SK-N-SH (cell line): ENCODE measurements around the gene ANKRD50. TPM values are rescaled to one million over a fixed set of nuclear protein-coding genes. Genes with fewer than 3 reads are reported as not detected.

Experiments
- CTCF ChIA-PET: fragments of 300-600, 350-600 bp; formaldehyde crosslinking; extraction: SDS; loops from one replicate; lab custom pipeline; 2021; lab: Yijun Ruan, JAX
- POLR2A ChIA-PET: fragments of 350-600 bp; sonication (Branson Sonifier 250); formaldehyde crosslinking; extraction: SDS; loops from one replicate; lab custom pipeline; 2020; ENCODE audit warnings: antibody characterized with exemption, inconsistent platforms; lab: Yijun Ruan, JAX
- DNase-seq: peaks from one replicate; pipeline ENCODE4 v3.0.0; 2012
- H2AFZ ChIP-seq: fragments of 200-600 bp; sonication (generic); 2 replicates; pipeline ENCODE4 v1.8.1; 2016; ENCODE audit warnings: antibody characterized with exemption, mild to moderate bottlenecking, low read depth
- H3F3A ChIP-seq: fragments of 200-600 bp; sonication (generic); replicated peaks from 2 replicates; pipeline ENCODE3; 2016; ENCODE audit warnings: antibody characterized with exemption, mild to moderate bottlenecking; ENCODE audit not compliant: insufficient read depth
- H3K27ac ChIP-seq, 2 experiments: fragments of 200-500 bp in 1 of 2; fragments of 200-600 bp in 1 of 2; sonication (Bioruptor generic) in 1 of 2; sonication (generic), shearing (Covaris generic) in 1 of 2; 2 replicates each; pipeline versions ENCODE4 v1.5.1 to v1.6.1; 2014 to 2016; ENCODE audit warnings: low read depth in 2 of 2, inconsistent platforms in 1 of 2, low read length in 1 of 2, mild to moderate bottlenecking in 1 of 2, mixed read lengths in 1 of 2
- H3K27me3 ChIP-seq: fragments of 200-600 bp; sonication (generic), shearing (Covaris generic); 2 replicates; pipeline ENCODE4 v1.6.1; 2016; ENCODE audit warnings: mixed run types; ENCODE audit not compliant: insufficient read depth
- H3K36me3 ChIP-seq, 2 experiments: fragments of 200-500 bp in 1 of 2; fragments of 200-600 bp in 1 of 2; sonication (Bioruptor generic) in 1 of 2; sonication (generic) in 1 of 2; replicated peaks in 1 of 2; 2 replicates each; pipeline versions ENCODE3 to v1.5.1; 2014 to 2016; ENCODE audit warnings: low read length in 1 of 2, mild to moderate bottlenecking in 1 of 2; ENCODE audit not compliant: insufficient read depth in 2 of 2, control insufficient read depth in 1 of 2
- H3K4me1 ChIP-seq, 2 experiments: fragments of 200-500 bp in 1 of 2; fragments of 200-600 bp in 1 of 2; sonication (Bioruptor generic) in 1 of 2; sonication (generic), shearing (Covaris generic) in 1 of 2; 2 replicates each; pipeline versions ENCODE4 v1.5.1 to v1.6.1; 2014 to 2016; ENCODE audit warnings: low read depth in 1 of 2, low read length in 1 of 2, mixed run types in 1 of 2; ENCODE audit not compliant: insufficient read depth in 2 of 2, control insufficient read depth in 1 of 2
- H3K4me2 ChIP-seq: fragments of 200-600 bp; sonication (generic), shearing (Covaris generic); 2 replicates; pipeline ENCODE4 v1.6.1; 2017; ENCODE audit warnings: mixed run types
- H3K4me3 ChIP-seq, 2 experiments: fragments of 200-500 bp in 1 of 2; fragments of 200-600 bp in 1 of 2; sonication (Bioruptor generic) in 1 of 2; sonication (generic), shearing (Covaris generic) in 1 of 2; 2 replicates each; pipeline versions ENCODE4 v1.5.1 to v1.8.1; 2014 to 2016; ENCODE audit warnings: low read depth in 2 of 2, inconsistent platforms in 1 of 2, low read length in 1 of 2, mild to moderate bottlenecking in 1 of 2, mixed read lengths in 1 of 2, moderate library complexity in 1 of 2
- H3K79me2 ChIP-seq: fragments of 200-600 bp; sonication (generic); 2 replicates; pipeline ENCODE4 v1.8.1; 2017; ENCODE audit warnings: mild to moderate bottlenecking; ENCODE audit not compliant: insufficient read depth
- H3K9ac ChIP-seq: fragments of 200-600 bp; sonication (generic); 2 replicates; pipeline ENCODE4 v1.6.1; 2017; ENCODE audit warnings: mixed run types
- H3K9me2 ChIP-seq: fragments of 200-600 bp; sonication (generic); 2 replicates; pipeline ENCODE4 v1.6.1; 2017; ENCODE audit warnings: mixed run types
- H3K9me3 ChIP-seq: fragments of 200-600 bp; sonication (generic); 2 replicates; pipeline ENCODE4 v1.6.1; 2017; ENCODE audit warnings: mixed run types, mild to moderate bottlenecking, moderate library complexity
- H4K20me1 ChIP-seq: fragments of 200-600 bp; sonication (generic); 2 replicates; pipeline ENCODE4 v1.6.1; 2017; ENCODE audit warnings: mild to moderate bottlenecking, mixed run types; ENCODE audit not compliant: insufficient read depth
- CHD2 ChIP-seq: fragments of 150-350 bp; IDR thresholded peaks from 2 replicates; pipeline ENCODE4 v1.6.1; 2018; ENCODE audit warnings: low read length; ENCODE audit not compliant: partially characterized antibody
- EP300 ChIP-seq, 2 experiments: IDR thresholded peaks; 2 replicates each; pipeline versions ENCODE4 v1.4.0 to v1.6.1; 2012; ENCODE audit warnings: borderline replicate concordance in 1 of 2, low read depth in 1 of 2, low read length in 1 of 2
- FOSL2 ChIP-seq: IDR thresholded peaks from 2 replicates; pipeline ENCODE4 v1.4.0; 2012; ENCODE audit warnings: low read depth, mild to moderate bottlenecking, moderate library complexity, borderline replicate concordance
- FOXJ3 ChIP-seq: sonication (generic); formaldehyde crosslinking; IDR thresholded peaks from 2 replicates; pipeline ENCODE4 v1.5.1; 2020; ENCODE audit warnings: mild to moderate bottlenecking, missing genetic modification reagents
- GABPA ChIP-seq: IDR thresholded peaks from 2 replicates; pipeline ENCODE4 v1.4.0; 2012; ENCODE audit warnings: low read depth, mild to moderate bottlenecking
- GATA2 ChIP-seq: sonication (generic); formaldehyde crosslinking; IDR thresholded peaks from 2 replicates; pipeline ENCODE4 v1.5.0; 2020; ENCODE audit warnings: mild to moderate bottlenecking, missing genetic modification reagents
- JUND ChIP-seq: IDR thresholded peaks from 2 replicates; pipeline ENCODE4 v1.4.0; 2012
- MEF2A ChIP-seq: IDR thresholded peaks from 2 replicates; pipeline ENCODE4 v1.4.0; 2012; ENCODE audit warnings: low read depth, borderline replicate concordance
- MXI1 ChIP-seq: IDR thresholded peaks from 2 replicates; pipeline ENCODE4 v1.6.1; 2012; ENCODE audit warnings: mild to moderate bottlenecking, low read depth, low read length, improper control_type of control experiment
- NFIC ChIP-seq: IDR thresholded peaks from 2 replicates; pipeline ENCODE4 v1.4.0; 2012; ENCODE audit warnings: borderline replicate concordance
- NRF1 ChIP-seq: IDR thresholded peaks from 2 replicates; pipeline ENCODE4 v1.6.1; 2012; ENCODE audit warnings: low read depth, mild to moderate bottlenecking, low read length
- RCOR1 ChIP-seq: fragments of 150-350 bp; IDR thresholded peaks from 2 replicates; pipeline ENCODE4 v1.6.1; 2017; ENCODE audit warnings: antibody characterized with exemption, low read length
- RFX5 ChIP-seq: IDR thresholded peaks from 2 replicates; pipeline ENCODE4 v1.6.1; 2012; ENCODE audit warnings: mild to moderate bottlenecking, improper control_type of control experiment, low read length
- RXRA ChIP-seq: IDR thresholded peaks from 2 replicates; pipeline ENCODE4 v1.4.0; 2012; ENCODE audit warnings: low read depth, mild to moderate bottlenecking, borderline replicate concordance
- SMC3 ChIP-seq: IDR thresholded peaks from 2 replicates; pipeline ENCODE4 v1.6.1; 2012; ENCODE audit warnings: low read depth, low read length, improper control_type of control experiment
- TAF1 ChIP-seq: IDR thresholded peaks from 2 replicates; pipeline ENCODE4 v1.6.1; 2012; ENCODE audit warnings: low read depth, mild to moderate bottlenecking, low read length, moderate library complexity, borderline replicate concordance
- TCF12 ChIP-seq: IDR thresholded peaks from 2 replicates; pipeline ENCODE4 v1.4.0; 2012
- YY1 ChIP-seq: IDR thresholded peaks from 2 replicates; pipeline ENCODE4 v1.4.0; 2012; ENCODE audit warnings: low read depth, mild to moderate bottlenecking
- WGBS: methylation state at CpG from one replicate; pipeline ENCODE4 v1.1.6; 2017; ENCODE audit warnings: low lambda C conversion rate; 5-methylcytosine and 5-hydroxymethylcytosine counted together
- polyA plus RNA-seq, 3 experiments: library from polyadenylated mRNA; depleted of rRNA; stranded (reverse); fragments of >200 nt; gene quantifications; 2 replicates each; pipeline ENCODE4 v1.2.3, GENCODE V29; 2012
- TF ChIP-seq, protein P1 (sequence below): IDR thresholded peaks from 2 replicates; pipeline ENCODE4 v1.4.0; 2012; ENCODE audit warnings: low read depth, borderline replicate concordance
- TF ChIP-seq, protein P2 (sequence below): IDR thresholded peaks from 2 replicates; pipeline ENCODE4; 2012
- TF ChIP-seq, protein P3 (sequence below): IDR thresholded peaks from 2 replicates; pipeline ENCODE4 v1.6.1; 2012; ENCODE audit warnings: mild to moderate bottlenecking, low read depth, low read length, moderate library complexity

ANKRD50 gene
- polyA plus RNA-seq, 1 of the 3 experiments (the other 2 are of a cell fraction), result 13.5 TPM

DNA sequence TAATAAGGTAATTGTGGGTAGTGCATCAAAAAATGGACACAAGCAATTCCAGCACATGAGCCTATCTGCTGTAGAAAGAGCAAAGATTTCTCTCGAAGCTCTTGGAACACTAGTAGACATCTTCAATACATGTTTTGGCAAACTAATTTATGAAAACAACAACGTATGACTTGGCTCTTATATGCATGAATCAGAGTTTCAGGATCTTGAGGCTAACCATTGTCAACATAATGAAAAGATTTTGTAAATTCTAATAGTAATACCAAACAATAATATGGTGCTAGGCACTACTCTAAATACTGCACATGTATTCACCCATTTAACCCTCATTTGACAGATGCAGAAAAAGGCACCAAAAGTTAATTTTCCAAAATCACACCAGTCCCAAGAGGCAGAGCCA lies 25.1 kb upstream of the ANKRD50 start (continued):
- TF ChIP-seq, protein P1, sequence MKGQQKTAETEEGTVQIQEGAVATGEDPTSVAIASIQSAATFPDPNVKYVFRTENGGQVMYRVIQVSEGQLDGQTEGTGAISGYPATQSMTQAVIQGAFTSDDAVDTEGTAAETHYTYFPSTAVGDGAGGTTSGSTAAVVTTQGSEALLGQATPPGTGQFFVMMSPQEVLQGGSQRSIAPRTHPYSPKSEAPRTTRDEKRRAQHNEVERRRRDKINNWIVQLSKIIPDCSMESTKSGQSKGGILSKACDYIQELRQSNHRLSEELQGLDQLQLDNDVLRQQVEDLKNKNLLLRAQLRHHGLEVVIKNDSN, result no peak
- TF ChIP-seq YY1 (no peak), MEF2A (no peak)

DNA sequence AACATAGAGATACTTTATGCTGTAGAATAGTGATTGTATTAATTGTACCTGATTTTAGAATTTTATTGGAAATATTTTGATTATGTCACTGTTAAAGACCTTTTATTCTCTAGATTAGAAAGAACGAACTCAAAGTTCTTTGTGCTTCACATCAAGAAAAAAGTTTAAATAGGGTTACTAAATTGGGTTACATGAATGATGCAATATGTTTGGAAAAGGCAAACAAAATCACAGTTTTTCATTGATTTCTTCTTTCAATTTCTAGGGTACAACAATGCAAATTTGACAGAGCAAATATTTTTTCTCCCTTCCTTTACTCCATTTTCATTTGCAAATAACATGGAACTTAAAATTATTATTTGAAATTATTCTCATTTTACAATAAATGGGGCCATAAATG lies 24.0 kb upstream of the ANKRD50 start:
- Histone ChIP-seq H3K4me2 (no peak overlapping the region), H3K4me3 (no peak overlapping the region), H3K27me3 (no peaks in the 10 kb centered on the region), H3F3A (no peaks in the 10 kb centered on the region), H3K36me3 (no peaks in the 10 kb centered on the region), H3K27ac (no peak overlapping the region), H3K4me1 (no peaks in the 10 kb centered on the region), H2AFZ (no peak overlapping the region), H3K79me2 (no peaks in the 10 kb centered on the region), H3K9me2 (no peaks in the 10 kb centered on the region), H4K20me1 (no peaks in the 10 kb centered on the region), H3K9ac (no peak overlapping the region), H3K9me3 (no peaks in the 10 kb centered on the region)
- 60% methylated on average over 1 of the region's 1 CpG for WGBS
- no peak for TF ChIP-seq TAF1
- TF ChIP-seq, protein P2, sequence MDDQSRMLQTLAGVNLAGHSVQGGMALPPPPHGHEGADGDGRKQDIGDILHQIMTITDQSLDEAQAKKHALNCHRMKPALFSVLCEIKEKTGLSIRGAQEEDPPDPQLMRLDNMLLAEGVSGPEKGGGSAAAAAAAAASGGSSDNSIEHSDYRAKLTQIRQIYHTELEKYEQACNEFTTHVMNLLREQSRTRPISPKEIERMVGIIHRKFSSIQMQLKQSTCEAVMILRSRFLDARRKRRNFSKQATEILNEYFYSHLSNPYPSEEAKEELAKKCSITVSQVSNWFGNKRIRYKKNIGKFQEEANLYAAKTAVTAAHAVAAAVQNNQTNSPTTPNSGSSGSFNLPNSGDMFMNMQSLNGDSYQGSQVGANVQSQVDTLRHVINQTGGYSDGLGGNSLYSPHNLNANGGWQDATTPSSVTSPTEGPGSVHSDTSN, result no peak
- TF ChIP-seq, protein P3, sequence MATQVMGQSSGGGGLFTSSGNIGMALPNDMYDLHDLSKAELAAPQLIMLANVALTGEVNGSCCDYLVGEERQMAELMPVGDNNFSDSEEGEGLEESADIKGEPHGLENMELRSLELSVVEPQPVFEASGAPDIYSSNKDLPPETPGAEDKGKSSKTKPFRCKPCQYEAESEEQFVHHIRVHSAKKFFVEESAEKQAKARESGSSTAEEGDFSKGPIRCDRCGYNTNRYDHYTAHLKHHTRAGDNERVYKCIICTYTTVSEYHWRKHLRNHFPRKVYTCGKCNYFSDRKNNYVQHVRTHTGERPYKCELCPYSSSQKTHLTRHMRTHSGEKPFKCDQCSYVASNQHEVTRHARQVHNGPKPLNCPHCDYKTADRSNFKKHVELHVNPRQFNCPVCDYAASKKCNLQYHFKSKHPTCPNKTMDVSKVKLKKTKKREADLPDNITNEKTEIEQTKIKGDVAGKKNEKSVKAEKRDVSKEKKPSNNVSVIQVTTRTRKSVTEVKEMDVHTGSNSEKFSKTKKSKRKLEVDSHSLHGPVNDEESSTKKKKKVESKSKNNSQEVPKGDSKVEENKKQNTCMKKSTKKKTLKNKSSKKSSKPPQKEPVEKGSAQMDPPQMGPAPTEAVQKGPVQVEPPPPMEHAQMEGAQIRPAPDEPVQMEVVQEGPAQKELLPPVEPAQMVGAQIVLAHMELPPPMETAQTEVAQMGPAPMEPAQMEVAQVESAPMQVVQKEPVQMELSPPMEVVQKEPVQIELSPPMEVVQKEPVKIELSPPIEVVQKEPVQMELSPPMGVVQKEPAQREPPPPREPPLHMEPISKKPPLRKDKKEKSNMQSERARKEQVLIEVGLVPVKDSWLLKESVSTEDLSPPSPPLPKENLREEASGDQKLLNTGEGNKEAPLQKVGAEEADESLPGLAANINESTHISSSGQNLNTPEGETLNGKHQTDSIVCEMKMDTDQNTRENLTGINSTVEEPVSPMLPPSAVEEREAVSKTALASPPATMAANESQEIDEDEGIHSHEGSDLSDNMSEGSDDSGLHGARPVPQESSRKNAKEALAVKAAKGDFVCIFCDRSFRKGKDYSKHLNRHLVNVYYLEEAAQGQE, result no peak
- TF ChIP-seq GABPA, result no peak
- TF ChIP-seq GATA2, result no peak
- TF ChIP-seq NFIC, result no peak
- no peak for TF ChIP-seq EP300 (IDR thresholded peaks at IDR 0.05; ENCODE audit: borderline replicate concordance in 1 of 2, low read depth in 1 of 2, low read length in 1 of 2)
- no peak for TF ChIP-seq JUND
- TF ChIP-seq MXI1, result no peak
- TF ChIP-seq FOXJ3 (CRISPR knock-in tag), result no peak
- no peak for TF ChIP-seq SMC3
- TF ChIP-seq RXRA, result no peak
- no peak for TF ChIP-seq CHD2
- TF ChIP-seq TCF12, result no peak
- no peak for TF ChIP-seq FOSL2
- no peak for TF ChIP-seq NRF1
- TF ChIP-seq RCOR1, result no peak
- TF ChIP-seq RFX5, result no peak
- ChIA-PET POLR2A (no interaction called here), CTCF (no interaction called here)
- no peak for DNase-seq
